IPS-20b (cell line): ENCODE data around the gene ARID5B.

ENCODE experiments used
- H3K27ac ChIP-seq: one replicate; pipeline ENCODE4 v1.5.1; 2013; ENCODE audit warnings: low read length
- H3K27me3 ChIP-seq: 2 replicates; pipeline ENCODE4 v1.6.1; 2013; ENCODE audit warnings: mild to moderate bottlenecking, low read length, inconsistent platforms; ENCODE audit not compliant: insufficient read depth
- H3K36me3 ChIP-seq: 2 replicates; pipeline ENCODE4 v1.6.1; 2013; ENCODE audit warnings: low read depth, mild to moderate bottlenecking, inconsistent platforms, low read length, moderate library complexity; ENCODE audit not compliant: insufficient read depth
- H3K4me1 ChIP-seq: 2 replicates; pipeline ENCODE4 v1.6.1; 2013; ENCODE audit warnings: mild to moderate bottlenecking, control low read depth, inconsistent platforms, low read length, moderate library complexity; ENCODE audit not compliant: insufficient read depth
- H3K4me3 ChIP-seq: 2 replicates; pipeline ENCODE4 v1.5.1; 2013; ENCODE audit warnings: mild to moderate bottlenecking, low read length, inconsistent platforms
- H3K9ac ChIP-seq: 2 replicates; pipeline ENCODE4 v1.6.1; 2013; ENCODE audit warnings: low read depth, mild to moderate bottlenecking, inconsistent platforms, low read length, moderate library complexity
- H3K9me3 ChIP-seq: 2 replicates; pipeline ENCODE4 v1.6.1; 2013; ENCODE audit warnings: mild to moderate bottlenecking, low read depth, low read length, inconsistent platforms; ENCODE audit not compliant: insufficient read depth

ARID5B gene

DNA sequence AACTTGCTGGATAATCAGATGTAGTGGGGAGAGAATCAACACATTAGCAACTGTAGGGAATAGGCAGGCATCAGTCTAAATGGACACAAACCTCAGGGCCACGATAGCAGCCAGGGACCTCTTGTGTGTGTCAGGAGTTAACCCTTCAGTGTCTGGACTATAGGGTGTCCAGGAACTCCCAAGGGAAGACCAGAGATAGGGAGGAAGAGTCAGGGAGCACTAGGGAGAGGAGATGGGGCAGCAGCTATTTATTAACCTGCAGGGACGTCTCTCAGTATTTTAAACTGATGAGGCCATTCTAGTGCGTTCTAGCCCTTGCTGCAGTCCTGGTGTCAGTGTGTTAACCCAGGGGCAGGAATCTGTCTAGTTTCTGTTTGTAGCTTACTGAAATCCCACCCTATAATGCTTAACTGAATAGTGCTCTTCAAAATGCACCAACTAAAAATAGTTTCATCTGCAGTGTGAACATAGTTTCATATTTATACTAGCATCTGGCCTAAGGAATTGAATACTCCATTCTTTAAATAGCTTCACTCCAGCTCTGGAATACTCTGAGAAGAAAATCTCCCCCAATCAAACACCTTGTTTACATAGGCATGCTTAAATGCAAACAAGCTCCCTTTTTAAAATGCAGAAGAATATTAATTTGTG lies 62.7 kb downstream of the ARID5B start:
- Histone ChIP-seq H3K9ac (no peak overlapping the region), H3K4me1 (peaks cover 8% of the 10 kb centered on the region; the same call in 1 of the 2 replicates), H3K4me3 (no peak overlapping the region), H3K27me3 (no peaks in the 10 kb centered on the region), H3K27ac (no peak overlapping the region), H3K36me3 (no peaks in the 10 kb centered on the region), H3K9me3 (no peaks in the 10 kb centered on the region)

DNA sequence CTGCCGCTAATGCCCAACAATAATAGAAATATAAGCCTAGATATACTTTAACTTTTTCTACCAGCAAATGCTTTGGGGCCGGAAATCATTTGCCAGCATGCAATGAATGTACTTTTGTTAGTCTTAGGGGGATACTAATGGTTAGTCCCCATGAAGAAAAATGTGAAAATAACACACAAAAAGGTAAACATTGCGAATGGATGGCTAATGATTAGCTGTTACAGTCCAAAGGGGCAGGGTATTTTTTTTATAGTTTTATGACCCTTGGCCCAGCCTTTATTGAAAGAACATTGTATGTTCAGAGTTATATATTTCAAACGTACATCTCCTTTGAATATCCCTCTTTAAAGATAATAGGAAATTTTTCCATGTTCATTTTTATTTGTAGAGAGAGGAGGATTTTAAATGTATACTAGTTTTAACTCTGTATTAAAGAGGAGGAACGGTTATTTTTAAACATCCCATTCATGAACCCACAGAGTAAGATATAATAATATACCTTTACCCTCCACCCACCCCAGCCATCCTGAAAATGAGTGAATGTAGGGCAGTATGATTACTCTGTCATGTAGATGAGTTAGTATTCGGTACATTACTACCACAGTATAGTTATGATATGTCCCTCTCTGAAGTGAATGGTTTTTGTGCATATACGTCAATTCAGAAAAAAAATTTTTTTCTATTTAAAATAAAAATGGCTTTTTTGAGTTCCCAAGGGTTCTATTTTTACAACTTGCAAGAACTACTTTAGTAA lies 63.6 kb downstream of the ARID5B start:
- peaks cover 8% of the 10 kb centered on the region; the same call in 1 of the 2 replicates for H3K4me1 ChIP-seq
- H3K9ac ChIP-seq = no peak overlapping the region
- no peak overlapping the region for H3K27ac ChIP-seq
- no peaks in the 10 kb centered on the region for H3K9me3 ChIP-seq
- no peak overlapping the region for H3K4me3 ChIP-seq
- no peaks in the 10 kb centered on the region for H3K27me3 ChIP-seq
- H3K36me3 ChIP-seq = no peaks in the 10 kb centered on the region

DNA sequence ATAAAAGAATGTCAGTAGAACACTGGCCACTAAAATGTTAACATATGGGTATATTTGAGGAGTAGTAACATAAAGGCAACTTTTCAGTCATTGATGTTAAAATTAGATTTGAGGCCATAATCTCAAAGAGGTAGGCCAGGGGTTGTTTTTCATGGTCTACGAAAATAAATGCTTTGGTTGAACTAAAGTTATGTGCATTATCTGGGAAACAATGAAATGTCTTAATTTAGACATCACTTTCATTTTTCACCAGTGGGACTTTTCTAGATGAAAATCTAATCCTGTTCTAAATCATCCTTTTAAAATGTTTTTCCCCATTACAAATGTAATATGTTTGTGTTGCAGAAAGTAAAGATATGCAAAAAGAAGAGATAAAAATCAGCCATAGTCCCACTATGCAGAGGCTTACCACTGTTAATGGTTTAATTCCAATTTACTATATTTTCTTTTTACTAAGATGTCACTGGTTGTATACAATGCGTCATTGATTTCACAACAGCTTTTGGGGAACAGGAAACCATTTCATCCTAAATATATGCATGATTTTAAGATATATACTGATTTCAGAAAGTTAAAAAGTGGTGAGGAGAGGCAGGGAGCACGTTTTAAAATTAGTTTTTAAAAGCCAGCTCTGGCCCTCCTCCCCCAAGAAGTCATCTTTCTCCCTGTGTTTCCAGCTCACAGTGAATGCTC lies 64.3 kb downstream of the ARID5B start:
- Histone ChIP-seq H3K4me3 (no peak overlapping the region), H3K27me3 (no peaks in the 10 kb centered on the region), H3K27ac (no peak overlapping the region), H3K4me1 (peaks cover 8% of the 10 kb centered on the region; the same call in 1 of the 2 replicates), H3K9me3 (no peaks in the 10 kb centered on the region), H3K9ac (no peak overlapping the region), H3K36me3 (no peaks in the 10 kb centered on the region)

DNA sequence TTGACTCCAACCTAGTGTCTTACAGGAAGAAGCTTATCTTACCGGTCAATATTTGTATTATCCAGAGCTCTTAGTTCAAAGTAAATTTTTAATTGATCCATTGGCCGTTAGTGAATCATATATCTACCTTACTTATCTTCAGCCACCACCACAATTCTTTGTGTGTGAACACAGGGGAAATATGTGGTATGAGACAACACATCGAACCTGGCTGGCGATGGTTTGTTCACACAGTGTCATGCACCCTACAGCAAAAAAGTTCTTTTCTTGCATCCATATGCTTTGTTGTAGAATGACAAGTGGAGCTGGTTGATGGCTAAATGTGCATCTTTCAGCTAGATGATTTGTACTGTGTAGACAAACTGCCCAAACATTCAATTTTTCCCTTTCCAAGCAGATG lies 65.8 kb downstream of the ARID5B start:
- Histone ChIP-seq H3K4me3 (no peak overlapping the region), H3K36me3 (no peaks in the 10 kb centered on the region), H3K27ac (no peak overlapping the region), H3K9ac (no peak overlapping the region), H3K9me3 (no peaks in the 10 kb centered on the region), H3K4me1 (peaks cover 8% of the 10 kb centered on the region; the same call in 1 of the 2 replicates), H3K27me3 (no peaks in the 10 kb centered on the region)

DNA sequence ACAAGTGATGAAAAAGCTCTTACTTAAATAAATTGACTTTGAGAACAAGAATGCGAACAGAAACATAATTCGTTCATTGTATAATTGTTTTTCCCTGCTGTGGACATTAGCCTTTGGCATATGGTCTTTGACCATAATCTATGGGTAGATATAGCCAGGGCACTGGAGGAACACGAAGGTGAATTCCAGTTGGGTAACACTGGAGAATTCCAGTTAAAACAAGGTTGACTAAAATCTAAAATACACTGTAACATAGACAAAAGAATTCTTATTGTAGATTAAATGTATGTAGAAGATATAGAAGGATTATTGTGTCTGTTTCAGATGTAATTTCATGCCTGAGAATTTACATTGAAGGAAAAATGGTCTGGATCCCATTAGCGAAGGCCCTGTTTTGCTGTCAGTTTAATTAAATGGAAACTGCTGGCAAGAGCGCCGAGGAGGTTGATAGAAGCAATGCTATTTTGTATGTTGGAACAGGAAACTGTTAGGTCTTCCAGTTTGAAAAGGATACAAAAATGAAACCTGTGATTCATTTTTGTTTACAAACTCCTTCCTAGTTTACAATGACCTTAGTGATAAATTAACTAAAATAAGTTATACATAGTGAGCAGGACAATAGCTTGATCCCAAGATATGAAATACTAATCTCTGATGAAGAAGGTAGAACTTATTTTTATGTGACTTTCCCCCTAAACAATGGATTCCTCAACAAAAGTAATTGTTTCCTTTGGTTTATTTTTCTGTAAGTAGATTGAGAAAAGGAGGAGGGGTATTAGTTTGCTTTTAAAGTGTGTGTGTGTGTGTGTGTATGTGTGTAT lies 68.9 kb downstream of the ARID5B start:
- Histone ChIP-seq H3K9ac (no peak overlapping the region), H3K4me1 (peaks cover 3% of the 10 kb centered on the region), H3K9me3 (no peaks in the 10 kb centered on the region), H3K36me3 (no peaks in the 10 kb centered on the region), H3K27ac (no peak overlapping the region), H3K4me3 (no peak overlapping the region), H3K27me3 (no peaks in the 10 kb centered on the region)

DNA sequence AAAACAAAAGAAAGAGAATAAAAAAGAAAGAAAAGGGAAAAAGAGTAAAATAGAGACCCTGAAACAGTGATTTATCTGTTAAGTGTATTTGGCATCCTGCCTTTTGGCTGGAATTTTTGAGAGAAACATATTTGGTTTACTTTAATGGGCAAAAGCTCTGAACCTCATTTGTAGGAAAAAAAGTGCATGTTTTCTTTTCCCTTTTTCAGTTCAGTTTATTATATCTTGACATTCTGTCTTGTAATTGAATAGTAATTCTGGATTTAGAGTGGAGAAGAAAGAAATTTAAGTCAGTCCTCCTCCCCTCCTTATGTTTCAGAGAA lies 69.5 kb downstream of the ARID5B start:
- peaks cover 3% of the 10 kb centered on the region for H3K4me1 ChIP-seq
- H3K9me3 ChIP-seq = no peaks in the 10 kb centered on the region
- H3K4me3 ChIP-seq = no peak overlapping the region
- H3K27me3 ChIP-seq = no peaks in the 10 kb centered on the region
- no peak overlapping the region for H3K27ac ChIP-seq
- no peaks in the 10 kb centered on the region for H3K36me3 ChIP-seq
- H3K9ac ChIP-seq = no peak overlapping the region

DNA sequence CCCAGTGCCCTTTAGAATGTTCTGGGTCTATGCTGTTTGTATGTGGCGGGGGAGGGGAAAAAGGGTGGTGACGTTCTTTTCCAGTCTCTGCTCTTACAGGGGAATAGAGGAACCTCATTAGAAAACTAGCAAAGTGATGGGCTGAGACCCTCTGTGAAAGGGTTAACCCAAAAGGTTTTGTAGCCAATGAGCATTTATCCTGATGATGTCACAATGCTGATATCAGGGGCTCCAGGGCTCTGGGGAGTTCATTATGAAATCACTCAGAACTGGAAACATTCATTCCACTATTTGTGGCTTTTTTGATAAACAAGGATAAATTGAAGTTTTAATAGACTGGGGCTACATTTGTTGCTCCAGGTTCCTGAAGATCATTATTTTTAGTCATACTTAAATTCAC lies 71.7 kb downstream of the ARID5B start:
- H3K9me3 ChIP-seq = no peaks in the 10 kb centered on the region
- H3K4me1 ChIP-seq = peaks cover 3% of the 10 kb centered on the region
- H3K36me3 ChIP-seq = no peaks in the 10 kb centered on the region
- H3K27ac ChIP-seq = no peak overlapping the region
- no peaks in the 10 kb centered on the region for H3K27me3 ChIP-seq
- H3K9ac ChIP-seq = no peak overlapping the region
- H3K4me3 ChIP-seq = no peak overlapping the region

DNA sequence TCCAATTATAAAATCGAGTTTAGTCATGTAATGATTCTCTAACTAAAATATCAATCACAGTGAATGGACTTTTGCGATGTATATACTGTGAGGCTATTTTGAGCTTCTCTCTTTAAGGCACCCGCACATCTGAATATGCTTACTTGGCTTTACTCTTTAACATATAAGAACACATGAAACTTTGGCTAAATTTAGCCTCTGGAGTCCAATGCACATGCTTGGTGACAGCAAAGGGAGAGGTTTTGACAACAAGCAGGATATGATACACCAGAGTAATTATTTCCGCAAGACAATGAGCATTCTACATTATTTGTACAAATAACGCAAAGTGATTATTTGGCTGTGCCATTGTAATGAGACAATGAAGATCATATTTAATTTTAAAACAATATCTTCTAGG lies 72.4 kb downstream of the ARID5B start:
- Histone ChIP-seq H3K9ac (no peak overlapping the region), H3K36me3 (no peaks in the 10 kb centered on the region), H3K4me1 (peaks cover 3% of the 10 kb centered on the region), H3K27me3 (no peaks in the 10 kb centered on the region), H3K4me3 (no peak overlapping the region), H3K27ac (no peak overlapping the region), H3K9me3 (no peaks in the 10 kb centered on the region)

DNA sequence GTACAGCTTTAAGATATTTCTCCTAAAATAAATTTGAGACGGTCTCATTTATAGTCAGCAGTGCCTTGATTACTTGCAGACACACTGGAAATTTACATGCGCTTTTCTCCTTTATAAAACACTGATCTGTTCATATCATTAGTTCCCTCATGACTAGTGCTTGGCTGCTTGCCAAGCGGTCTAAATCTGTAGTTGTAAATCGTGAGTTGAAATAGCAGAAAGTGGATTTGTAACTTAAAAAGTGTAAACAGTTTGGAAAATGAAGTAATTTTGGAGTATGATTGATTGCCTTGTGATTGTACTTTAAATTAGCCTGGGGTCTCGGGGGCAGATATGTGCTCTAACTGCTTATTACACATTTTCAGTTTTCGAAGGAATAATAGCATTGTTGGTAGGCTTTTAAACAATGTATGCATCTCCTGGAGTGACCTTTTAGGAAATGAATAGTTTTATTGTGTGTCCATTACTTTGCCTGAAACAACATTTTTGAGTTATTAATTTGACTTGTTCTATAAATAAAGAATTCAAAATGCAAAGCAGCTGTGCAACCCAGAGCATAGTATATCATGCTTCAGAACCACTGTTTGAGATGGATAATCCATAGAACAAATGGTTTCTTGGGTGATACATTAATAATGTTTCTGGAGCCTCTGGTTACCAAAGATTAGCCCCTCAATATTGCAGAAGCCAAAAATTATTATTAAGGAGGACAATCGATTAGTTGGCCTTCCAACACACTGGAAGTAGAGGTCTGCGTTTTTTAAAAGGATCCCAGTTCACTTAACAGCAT lies 73.3 kb downstream of the ARID5B start:
- no peaks in the 10 kb centered on the region for H3K36me3 ChIP-seq
- no peak overlapping the region for H3K4me3 ChIP-seq

DNA sequence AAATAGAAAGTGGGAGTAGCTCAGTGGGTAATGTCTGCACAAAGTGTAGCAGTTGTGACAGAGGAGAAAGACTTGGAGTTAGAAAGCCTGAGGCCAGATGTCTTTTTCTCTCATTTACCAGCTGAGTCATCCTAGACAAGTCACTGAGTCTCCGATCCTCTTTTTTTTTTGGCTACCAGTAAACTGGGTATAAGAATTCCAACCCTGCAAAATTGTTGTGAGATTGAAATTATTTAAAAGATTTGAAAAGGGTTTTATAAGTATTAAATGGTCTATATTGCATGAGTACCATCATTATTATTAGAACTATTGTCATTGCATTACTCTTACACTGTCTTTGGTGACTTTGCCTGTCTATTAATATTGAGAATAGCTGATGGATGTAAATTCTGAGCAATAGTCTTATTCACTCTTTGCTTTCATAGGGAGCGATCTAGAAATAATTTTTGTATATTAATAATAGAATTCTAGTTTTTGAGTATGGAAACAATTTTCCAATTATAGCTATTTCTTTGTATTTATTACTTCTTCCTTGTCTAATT lies 74.0 kb downstream of the ARID5B start:
- Histone ChIP-seq H3K9ac (no peak overlapping the region), H3K27me3 (no peaks in the 10 kb centered on the region), H3K4me1 (peaks cover 3% of the 10 kb centered on the region), H3K36me3 (no peaks in the 10 kb centered on the region), H3K27ac (no peak overlapping the region), H3K4me3 (no peak overlapping the region), H3K9me3 (no peaks in the 10 kb centered on the region)

More for the DNA sequence above, 73.3 kb downstream of the ARID5B start:
- peaks cover 3% of the 10 kb centered on the region for H3K4me1 ChIP-seq
- no peaks in the 10 kb centered on the region for H3K27me3 ChIP-seq
- H3K9me3 ChIP-seq = no peaks in the 10 kb centered on the region
- H3K27ac ChIP-seq = no peak overlapping the region
- H3K9ac ChIP-seq = no peak overlapping the region
